K562 (cell line): Measurements from ENCODE around the gene TMEM222. TPM values are rescaled to one million over a fixed set of nuclear protein-coding genes. Genes with fewer than 3 reads are reported as not detected.
A peak's percentile ranks its signal among the peaks of the same experiment; 100 is the strongest.

ENCODE experiments used
- ATAC-seq: fragments of 200-7000 bp; cut with Tn5 transposase; 3 replicates; pipeline ENCODE4 v1.9.1; 2020; ENCODE audit warnings: moderate library complexity
- BruUV-seq: library from RNA; stranded (reverse); fragments of 400-500 nt; replicated peaks from 2 replicates; lab custom pipeline; 2021; lab: Mats Ljungman, UMichigan
- CTCF ChIA-PET: fragments of 300-600 bp; formaldehyde crosslinking; extraction: SDS; loops from one replicate; lab custom pipeline; 2021; ENCODE audit warnings: low intra/inter-chr PET ratio; lab: Yijun Ruan, JAX
- POLR2A ChIA-PET: fragments of 300-600, 350-650 bp; sonication (Branson Sonifier 250); formaldehyde crosslinking; extraction: SDS; loops from one replicate; lab custom pipeline; 2021; ENCODE audit warnings: antibody characterized with exemption, inconsistent platforms; lab: Yijun Ruan, JAX
- DNase-seq, 4 experiments: peaks; one replicate each; pipeline versions ENCODE4 v3.0.0 to v3.0.0-alpha.2; 2011 to 2018; ENCODE audit warnings: low spot score in 3 of 4, mixed read lengths in 3 of 4; ENCODE audit errors: extremely low read depth in 1 of 4
- FAIRE-seq: peaks from 2 replicates; lab custom pipeline; 2011; peaks lifted over from hg19 to GRCh38; lab: Jason Lieb, UNC
- H2AFZ ChIP-seq: 2 replicates; pipeline ENCODE4 v1.6.0; 2011; ENCODE audit warnings: low read depth, low read length, control low read depth, inconsistent platforms
- H3K27ac ChIP-seq: fragments of 200-600 bp; 3 replicates; pipeline ENCODE4 v1.8.0; 2011; ENCODE audit warnings: low read depth, mild to moderate bottlenecking, control low read depth, inconsistent platforms, low read length, moderate library complexity, mixed read lengths; ENCODE audit errors: extremely low read depth
- H3K27me3 ChIP-seq, 2 experiments: fragments of 300-600 bp in 1 of 2; 2 replicates in 1 of 2; 3 replicates in 1 of 2; pipeline versions ENCODE4 v1.6.0 to v1.8.0; 2011; ENCODE audit warnings: inconsistent platforms in 2 of 2, low read length in 2 of 2, mild to moderate bottlenecking in 1 of 2, mixed read lengths in 1 of 2, moderate library complexity in 1 of 2; ENCODE audit not compliant: control insufficient read depth in 2 of 2, insufficient read depth in 2 of 2
- H3K36me3 ChIP-seq: fragments of 300-600 bp; 3 replicates; pipeline ENCODE4 v1.8.0; 2011; ENCODE audit warnings: mild to moderate bottlenecking, low read length, inconsistent platforms; ENCODE audit not compliant: control insufficient read depth, insufficient read depth
- H3K4me1 ChIP-seq, 2 experiments: fragments of 200-600 bp in 1 of 2; replicated peaks in 1 of 2; 2 replicates in 1 of 2; 3 replicates in 1 of 2; pipeline versions ENCODE4 v1.5.1 to v1.8.0; 2011; ENCODE audit warnings: inconsistent platforms in 2 of 2, low read length in 2 of 2, mild to moderate bottlenecking in 1 of 2, mixed read lengths in 1 of 2, moderate library complexity in 1 of 2; ENCODE audit not compliant: control insufficient read depth in 2 of 2, insufficient read depth in 2 of 2
- H3K4me2 ChIP-seq: 2 replicates; pipeline ENCODE4 v1.6.1; 2011; ENCODE audit warnings: low read length, control low read depth, inconsistent platforms, mixed read lengths; ENCODE audit not compliant: insufficient read depth
- H3K4me3 ChIP-seq: fragments of 200-600 bp; sonication (generic), shearing (Covaris generic); 2 replicates; pipeline ENCODE4 v1.5.1; 2016; ENCODE audit warnings: control low read depth, inconsistent platforms
- H3K79me2 ChIP-seq: fragments of 200-600 bp; 3 replicates; pipeline ENCODE4 v1.8.0; 2011; ENCODE audit warnings: low read length, inconsistent platforms; ENCODE audit not compliant: control insufficient read depth, insufficient read depth
- H3K9ac ChIP-seq, 2 experiments: 2 replicates each; pipeline versions ENCODE4 v1.6.0 to v1.6.1; 2011; ENCODE audit warnings: low read depth in 2 of 2, low read length in 2 of 2, control low read depth in 1 of 2, inconsistent platforms in 1 of 2, mild to moderate bottlenecking in 1 of 2, mixed read lengths in 1 of 2; ENCODE audit not compliant: insufficient read depth in 1 of 2
- H3K9me1 ChIP-seq: one replicate; pipeline ENCODE4 v1.6.0; 2011; ENCODE audit warnings: inconsistent platforms, mild to moderate bottlenecking, low read length, moderate library complexity; ENCODE audit not compliant: control insufficient read depth, insufficient read depth
- H3K9me3 ChIP-seq: replicated peaks from 2 replicates; pipeline ENCODE4 v1.5.1; 2011; ENCODE audit warnings: low read depth, low read length, inconsistent platforms; ENCODE audit not compliant: control insufficient read depth, insufficient read depth
- H4K20me1 ChIP-seq: replicated peaks from 2 replicates; pipeline ENCODE4 v1.6.1; 2011; ENCODE audit warnings: low read length, inconsistent platforms, mixed read lengths; ENCODE audit not compliant: control insufficient read depth, insufficient read depth
- CGGBP1 ChIP-seq: fragments of 250-450 bp; sonication (Bioruptor Pico); IDR thresholded peaks from 2 replicates; pipeline ENCODE4 v1.9.0; 2021; ENCODE audit warnings: mild to moderate bottlenecking
- CLOCK ChIP-seq: fragments of 250-450 bp; sonication (Bioruptor Pico); IDR thresholded peaks from 2 replicates; pipeline ENCODE4 v1.4.0; 2020; ENCODE audit warnings: mild to moderate bottlenecking, moderate library complexity, borderline replicate concordance
- HLTF ChIP-seq: fragments of 450-650 bp; IDR thresholded peaks from 2 replicates; pipeline ENCODE4 v1.6.1; 2016
- POLR2B ChIP-seq: fragments of 450-650 bp; IDR thresholded peaks from 2 replicates; pipeline ENCODE4 v1.6.1; 2018; ENCODE audit warnings: low read depth; ENCODE audit not compliant: partially characterized antibody
- PRDM10 ChIP-seq: fragments of 450-650 bp; IDR thresholded peaks from 2 replicates; pipeline ENCODE4 v1.6.1; 2018; ENCODE audit not compliant: partially characterized antibody
- SMC3 ChIP-seq: conservative IDR thresholded peaks from 2 replicates; pipeline ENCODE4 v1.6.1; 2011; ENCODE audit warnings: low read depth, low read length, improper control_type of control experiment; ENCODE audit not compliant: insufficient read depth
- SP1 ChIP-seq: sonication (generic); formaldehyde crosslinking; IDR thresholded peaks from 2 replicates; pipeline ENCODE4 v1.8.1; 2022; ENCODE audit warnings: mild to moderate bottlenecking, missing genetic modification reagents
- TCFL5 ChIP-seq: fragments of 250-450 bp; sonication (Bioruptor Pico); conservative IDR thresholded peaks from 2 replicates; pipeline ENCODE4 v1.6.1; 2021; ENCODE audit warnings: mild to moderate bottlenecking, moderate library complexity, matching md5 sums
- ZBTB43 ChIP-seq: sonication (generic); formaldehyde crosslinking; IDR thresholded peaks from 2 replicates; pipeline ENCODE4 v1.8.0; 2023; ENCODE audit warnings: mild to moderate bottlenecking, missing genetic modification reagents
- ZNF274 ChIP-seq: IDR thresholded peaks from 2 replicates; pipeline ENCODE4 v1.6.1; 2011; ENCODE audit warnings: low read depth, mild to moderate bottlenecking, low read length, moderate library complexity, borderline replicate concordance
- ZNF830 ChIP-seq: fragments of 250-450 bp; sonication (Bioruptor Pico); IDR thresholded peaks from 2 replicates; pipeline ENCODE4 v1.5.0; 2021; ENCODE audit warnings: mild to moderate bottlenecking
- WGBS: fragments of 100-300 bp; shearing (Covaris generic); methylation state at CpG from one replicate; pipeline ENCODE4 v1.1.6; 2016; ENCODE audit warnings: low coverage, mixed read lengths; ENCODE audit not compliant: insufficient coverage; ENCODE audit errors: missing lambda C conversion rate; 5-methylcytosine and 5-hydroxymethylcytosine counted together
- in situ Hi-C: fragments of 300-500 bp; cut with MboI; formaldehyde crosslinking; loops from 4 replicates; pipeline ENCODE4 v1.15.0; 2018; ENCODE audit warnings: inconsistent platforms, mixed read lengths
- intact Hi-C: fragments of 100-400 bp; cut with micrococcal nuclease; formaldehyde crosslinking; loops from 2 replicates; pipeline ENCODE4 v1.14.2; 2022
- polyA plus RNA-seq, 8 experiments: library from polyadenylated mRNA; depleted of rRNA in 4 of 8; stranded (reverse) in 5 of 8; unstranded in 3 of 8; fragments of >200 nt; fragmentation: Nextera tagmentation in 2 of 8; fragmentation: Illumina TruSeq in 1 of 8; extraction: Ambion mirVana in 2 of 8; extraction: Trizol in 1 of 8; gene quantifications; 2 replicates each; pipeline versions ENCODE4 v1.2.1 to v1.2.3, GENCODE V29; 2011 to 2014; ENCODE audit warnings: inconsistent platforms in 1 of 8, missing spikeins in 1 of 8
- total RNA-seq, 7 experiments: library from RNA; depleted of rRNA in 6 of 7; stranded (reverse); fragments of >200 nt in 6 of 7; fragmentation: Illumina TruSeq in 2 of 7; extraction: Trizol in 2 of 7; gene quantifications; 2 replicates each; pipeline versions ENCODE4 v1.2.1 to v1.2.3, GENCODE V29; 2011 to 2021; ENCODE audit warnings: low replicate concordance in 1 of 7

Gene TMEM222
- total and polyA plus RNA-seq, 9 of the 15 experiments (the other 6 are each of a cell fraction or from before 2014, with no cell fraction given), result 6.9 to 48.0 (median 32.8) TPM

- TF ChIP-seq PRDM10 (no peak), ZNF274 (no peak)
Measured at GRCh38 chr1:27275696-27276095, 46.3 kb upstream of the TMEM222 start (continued).

GRCh38 chr1:27284425-27285273 is 37.3 kb upstream of the TMEM222 start:
- H3K9me1 ChIP-seq, result no peaks in the 10 kb centered on the region
- H3K36me3 ChIP-seq, result peaks cover 14% of the 10 kb centered on the region
- no peaks in the 10 kb centered on the region for H3K79me2 ChIP-seq
- ChIA-PET POLR2A (no interaction called here), CTCF (interaction anchor here (0.6 to 3.6 kb wide), 12 partner anchors 8 to 573 kb away, joined by 3 to 57 read pairs (median 7); no protein-coding TSS in a partner anchor)
- FAIRE-seq, result peak; percentile 96
- H3K4me1 ChIP-seq, result 0 out of 5 replicates have a peak, but pooled peaks cover 0 to 2% of the 10 kb centered on the region in 2 experiments
- H3K9ac ChIP-seq, result no peak overlapping the region
- no peak overlapping the region for H3K4me3 ChIP-seq
- H3K27ac ChIP-seq, result no peak overlapping the region
- no peaks in the 10 kb centered on the region for H3K27me3 ChIP-seq
- no peak overlapping the region for H3K4me2 ChIP-seq
- peak; percentile 87 to 91 (median 90) for DNase-seq
- ATAC-seq, result peak; percentile 100
- intact Hi-C loops (loop anchor here (1.0 to 2.0 kb wide), 3 partner anchors 86 to 240 kb away; no protein-coding TSS in a partner anchor), in situ Hi-C loops (loop anchor here (5.0 kb wide), 3 partner anchors 87 to 237 kb away; no protein-coding TSS in a partner anchor)
- H3K9me3 ChIP-seq, result no peaks in the 10 kb centered on the region
- BruUV-seq, result no TSS peak
- H2AFZ ChIP-seq, result no peak overlapping the region
- H4K20me1 ChIP-seq, result no peaks in the 10 kb centered on the region
- WGBS, result 29% methylated on average over 11 of the region's 11 CpGs
- TF ChIP-seq CLOCK (CRISPR knock-in tag) (no peak), SP1 (peak; percentile 25; the same call in 1 of the 2 replicates), POLR2B (no peak), HLTF (no peak), SMC3 (peak; percentile 97), ZBTB43 (no peak), ZNF830 (CRISPR knock-in tag) (no peak), TCFL5 (CRISPR knock-in tag) (no peak), CGGBP1 (no peak)
